K562 (cell line): ENCODE results near the gene ST6GALNAC6.

Source experiments
- CAMTA2 ChIP-seq: fragments of 250-450 bp; sonication (Bioruptor Pico); conservative IDR thresholded peaks from 2 replicates; pipeline ENCODE4 v1.5.1; 2022
- CEBPB ChIP-seq: fragments of 450-650 bp; IDR thresholded peaks from 2 replicates; pipeline ENCODE4 v1.6.1; 2016; ENCODE audit warnings: missing genetic modification characterization, missing compliant biosample characterization
- CHD1 ChIP-seq: fragments of 200-600 bp; sonication (generic); IDR thresholded peaks from one replicate; pipeline ENCODE4 v1.6.1; 2012; ENCODE audit warnings: mild to moderate bottlenecking, moderate library complexity, low read length, inconsistent platforms
- CTCF ChIP-seq, 3 experiments: IDR thresholded peaks in 2 of 3; conservative IDR thresholded peaks in 1 of 3; 2 replicates each; pipeline ENCODE4 v1.5.1; 2011 to 2012; ENCODE audit warnings: low read length in 3 of 3, mild to moderate bottlenecking in 3 of 3, control low read depth in 2 of 3, improper control_type of control experiment in 1 of 3, inconsistent platforms in 1 of 3, low read depth in 1 of 3, mixed read lengths in 1 of 3, moderate library complexity in 1 of 3; ENCODE audit not compliant: insufficient read depth in 2 of 3
- EP300 ChIP-seq: IDR thresholded peaks from 2 replicates; pipeline ENCODE4 v1.6.1; 2012; ENCODE audit warnings: low read length, improper control_type of control experiment
- LEF1 ChIP-seq: fragments of 450-650 bp; IDR thresholded peaks from 2 replicates; pipeline ENCODE4 v1.6.1; 2016; ENCODE audit warnings: mild to moderate bottlenecking
- MAX ChIP-seq: sonication (generic); formaldehyde crosslinking; IDR thresholded peaks from 2 replicates; pipeline ENCODE4 v1.9.0; 2022; ENCODE audit warnings: mild to moderate bottlenecking, missing genetic modification reagents
- NELFE ChIP-seq: IDR thresholded peaks from 2 replicates; pipeline ENCODE4 v1.6.1; 2011; ENCODE audit warnings: mild to moderate bottlenecking; ENCODE audit not compliant: insufficient read depth, insufficient read length
- ZFP30 ChIP-seq: fragments of 250-450 bp; sonication (Bioruptor Pico); IDR thresholded peaks from 2 replicates; pipeline ENCODE4 v1.8.0; 2022; ENCODE audit warnings: moderate library complexity, mild to moderate bottlenecking, inconsistent platforms, borderline replicate concordance

- TF ChIP-seq ZFP30 (CRISPR knock-in tag): no peak
- TF ChIP-seq CEBPB (tag): no peak
- TF ChIP-seq NELFE: no peak
- TF ChIP-seq CTCF (IDR thresholded peaks at IDR 0.05 in 2 of 3, conservative IDR thresholded peaks at IDR 0.05 in 1 of 3; ENCODE audit: insufficient read depth in 2 of 3, low read depth in 1 of 3, low read length in 3 of 3): no peak
- no peak for TF ChIP-seq LEF1
- TF ChIP-seq CHD1: no peak
- no peak for TF ChIP-seq MAX (CRISPR knock-in tag)
- no peak for TF ChIP-seq CAMTA2 (CRISPR knock-in tag)
- no peak for TF ChIP-seq EP300
Measured at GRCh38 chr9:127923046-127923445, 23.6 kb upstream of the ST6GALNAC6 start.
